Measurements from ENCODE around the gene SMIM33. TPM values are rescaled to one million over a fixed set of nuclear protein-coding genes. Genes with fewer than 3 reads are reported as not detected.
"Not testable (repeated sequence)": the region's sequence is repeated elsewhere in the genome, so short reads cannot be mapped to it uniquely, and the experiment has no call there.

The SMIM33 gene
- total RNA-seq, 1 experiment from 2014 or later = not detected

- no peak overlapping the region for H3K4me3 ChIP-seq (ENCODE audit: insufficient read depth, low read depth, low read length)
- DNase-seq = peak; percentile 68
Observed at GRCh38 chr5:139468421-139468931, 2.3 kb upstream of the SMIM33 start.

GRCh38 chr5:139472386-139473030 is 1.7 kb downstream of the SMIM33 start:
- no peaks in the 10 kb centered on the region for H3K27me3 ChIP-seq (ENCODE audit: control insufficient read depth, insufficient read depth, low read length)
- no peaks in the 10 kb centered on the region for H3K36me3 ChIP-seq (replicated peaks; ENCODE audit: control insufficient read depth, insufficient read depth, low read length)
- H3K4me3 ChIP-seq (ENCODE audit: insufficient read depth, low read depth, low read length) = no peak overlapping the region
- no peak for DNase-seq

More at GRCh38 chr5:139468421-139468931, 2.3 kb upstream of the SMIM33 start:
- Histone ChIP-seq H3K36me3 (replicated peaks; ENCODE audit: control insufficient read depth, insufficient read depth, low read length) (no peaks in the 10 kb centered on the region), H3K27me3 (ENCODE audit: control insufficient read depth, insufficient read depth, low read length) (no peaks in the 10 kb centered on the region)

GRCh38 chr5:139473105-139473504 is 2.3 kb downstream of the SMIM33 start:
- H3K36me3 ChIP-seq (replicated peaks; ENCODE audit: control insufficient read depth, insufficient read depth, low read length) = no peaks in the 10 kb centered on the region
- H3K27me3 ChIP-seq (ENCODE audit: control insufficient read depth, insufficient read depth, low read length) = no peaks in the 10 kb centered on the region
- no peak overlapping the region for H3K4me3 ChIP-seq (ENCODE audit: insufficient read depth, low read depth, low read length)
- peak; percentile 86 for DNase-seq

- Histone ChIP-seq H3K4me3 (ENCODE audit: insufficient read depth, low read depth, low read length) (no peak overlapping the region), H3K36me3 (replicated peaks; ENCODE audit: control insufficient read depth, insufficient read depth, low read length) (no peaks in the 10 kb centered on the region), H3K27me3 (ENCODE audit: control insufficient read depth, insufficient read depth, low read length) (no peaks in the 10 kb centered on the region)
- no peak for DNase-seq
Observed at GRCh38 chr5:139473565-139473964, 2.8 kb downstream of the SMIM33 start.

- H3K4me3 ChIP-seq (ENCODE audit: insufficient read depth, low read depth, low read length) = no peak overlapping the region
- H3K36me3 ChIP-seq (replicated peaks; ENCODE audit: control insufficient read depth, insufficient read depth, low read length) = no peaks in the 10 kb centered on the region
- DNase-seq = no peak
Observed at GRCh38 chr5:139474890-139475791, 4.3 kb downstream of the SMIM33 start.

GRCh38 chr5:139475865-139476617 is 5.2 kb downstream of the SMIM33 start:
- DNase-seq = no peak
- H3K36me3 ChIP-seq (replicated peaks; ENCODE audit: control insufficient read depth, insufficient read depth, low read length) = no peaks in the 10 kb centered on the region
- no peak overlapping the region for H3K4me3 ChIP-seq (ENCODE audit: insufficient read depth, low read depth, low read length)
- no peaks in the 10 kb centered on the region for H3K27me3 ChIP-seq (ENCODE audit: control insufficient read depth, insufficient read depth, low read length)

More at GRCh38 chr5:139474890-139475791, 4.3 kb downstream of the SMIM33 start:
- no peaks in the 10 kb centered on the region for H3K27me3 ChIP-seq (ENCODE audit: control insufficient read depth, insufficient read depth, low read length)

- H3K4me3 ChIP-seq (ENCODE audit: insufficient read depth, low read depth, low read length); H3K27me3 ChIP-seq (ENCODE audit: control insufficient read depth, insufficient read depth, low read length); DNase-seq; H3K36me3 ChIP-seq (replicated peaks; ENCODE audit: control insufficient read depth, insufficient read depth, low read length): not testable (repeated sequence)
Observed at GRCh38 chr5:139478657-139479423, 8.0 kb downstream of the SMIM33 start.

GRCh38 chr5:139479729-139480128 is 8.9 kb downstream of the SMIM33 start:
- H3K4me3 ChIP-seq (ENCODE audit: insufficient read depth, low read depth, low read length); H3K36me3 ChIP-seq (replicated peaks; ENCODE audit: control insufficient read depth, insufficient read depth, low read length); DNase-seq; H3K27me3 ChIP-seq (ENCODE audit: control insufficient read depth, insufficient read depth, low read length): not testable (repeated sequence)

- DNase-seq = no peak
- Histone ChIP-seq H3K36me3 (replicated peaks; ENCODE audit: control insufficient read depth, insufficient read depth, low read length) (no peaks in the 10 kb centered on the region), H3K27me3 (ENCODE audit: control insufficient read depth, insufficient read depth, low read length) (no peaks in the 10 kb centered on the region), H3K4me3 (ENCODE audit: insufficient read depth, low read depth, low read length) (no peak overlapping the region)
Observed at GRCh38 chr5:139481122-139481533, 10.3 kb downstream of the SMIM33 start.

GRCh38 chr5:139481580-139482049 is 10.8 kb downstream of the SMIM33 start:
- no peaks in the 10 kb centered on the region for H3K27me3 ChIP-seq (ENCODE audit: control insufficient read depth, insufficient read depth, low read length)
- H3K36me3 ChIP-seq (replicated peaks; ENCODE audit: control insufficient read depth, insufficient read depth, low read length) = no peaks in the 10 kb centered on the region
- H3K4me3 ChIP-seq (ENCODE audit: insufficient read depth, low read depth, low read length) = no peak overlapping the region
- peak; percentile 62 for DNase-seq

- no peak for DNase-seq
- H3K27me3 ChIP-seq (ENCODE audit: control insufficient read depth, insufficient read depth, low read length) = no peaks in the 10 kb centered on the region
- no peak within 1 kb of the TSS for H3K4me3 ChIP-seq (ENCODE audit: insufficient read depth, low read depth, low read length)
- H3K36me3 ChIP-seq (replicated peaks; ENCODE audit: control insufficient read depth, insufficient read depth, low read length) = no peaks in the 10 kb centered on the region
Observed at GRCh38 chr5:139482050-139482889, 11.5 kb downstream of the SMIM33 start, which contains the start of gene STING1. Gene STING1, minus strand, starts transcription at chr5:139482758. Its CDS starts 1,054 bp downstream, at chr5:139481704.

- not testable (repeated sequence) for H3K36me3 ChIP-seq (replicated peaks; ENCODE audit: control insufficient read depth, insufficient read depth, low read length); H3K27me3 ChIP-seq (ENCODE audit: control insufficient read depth, insufficient read depth, low read length); DNase-seq; H3K4me3 ChIP-seq (ENCODE audit: insufficient read depth, low read depth, low read length)
Observed at GRCh38 chr5:139482890-139483208, 12.0 kb downstream of the SMIM33 start.

GRCh38 chr5:139486201-139486600 is 15.4 kb downstream of the SMIM33 start:
- Histone ChIP-seq H3K36me3 (replicated peaks; ENCODE audit: control insufficient read depth, insufficient read depth, low read length) (no peaks in the 10 kb centered on the region), H3K4me3 (ENCODE audit: insufficient read depth, low read depth, low read length) (no peak overlapping the region), H3K27me3 (ENCODE audit: control insufficient read depth, insufficient read depth, low read length) (no peaks in the 10 kb centered on the region)
- DNase-seq = peak; percentile 66
